H7 (cell line): Measurements from ENCODE around the gene PSMB7. TPM values are rescaled to one million over a fixed set of nuclear protein-coding genes. Genes with fewer than 3 reads are reported as not detected.

Experiments used
- DNase-seq: peaks from one replicate; pipeline ENCODE4 v3.0.0; 2012
- H3K27me3 ChIP-seq: 2 replicates; pipeline ENCODE4 v1.6.0; 2011; ENCODE audit warnings: mild to moderate bottlenecking, low read length; ENCODE audit not compliant: control insufficient read depth, insufficient read depth
- H3K36me3 ChIP-seq: replicated peaks from 2 replicates; pipeline ENCODE4 v1.5.1; 2011; ENCODE audit warnings: low read length; ENCODE audit not compliant: control insufficient read depth, insufficient read depth
- H3K4me3 ChIP-seq: 2 replicates; pipeline ENCODE4 v1.5.1; 2011; ENCODE audit warnings: low read depth, mild to moderate bottlenecking, control low read depth, low read length, moderate library complexity; ENCODE audit not compliant: insufficient read depth
- total RNA-seq: library from RNA; depleted of rRNA; stranded (reverse); fragments of >200 nt; shearing (Covaris generic); gene quantifications from 2 replicates; pipeline ENCODE4 v1.2.3, GENCODE V29; 2014; rRNA removed

The PSMB7 gene
- 185 and 231 TPM in 2 replicates for total RNA-seq

DNA sequence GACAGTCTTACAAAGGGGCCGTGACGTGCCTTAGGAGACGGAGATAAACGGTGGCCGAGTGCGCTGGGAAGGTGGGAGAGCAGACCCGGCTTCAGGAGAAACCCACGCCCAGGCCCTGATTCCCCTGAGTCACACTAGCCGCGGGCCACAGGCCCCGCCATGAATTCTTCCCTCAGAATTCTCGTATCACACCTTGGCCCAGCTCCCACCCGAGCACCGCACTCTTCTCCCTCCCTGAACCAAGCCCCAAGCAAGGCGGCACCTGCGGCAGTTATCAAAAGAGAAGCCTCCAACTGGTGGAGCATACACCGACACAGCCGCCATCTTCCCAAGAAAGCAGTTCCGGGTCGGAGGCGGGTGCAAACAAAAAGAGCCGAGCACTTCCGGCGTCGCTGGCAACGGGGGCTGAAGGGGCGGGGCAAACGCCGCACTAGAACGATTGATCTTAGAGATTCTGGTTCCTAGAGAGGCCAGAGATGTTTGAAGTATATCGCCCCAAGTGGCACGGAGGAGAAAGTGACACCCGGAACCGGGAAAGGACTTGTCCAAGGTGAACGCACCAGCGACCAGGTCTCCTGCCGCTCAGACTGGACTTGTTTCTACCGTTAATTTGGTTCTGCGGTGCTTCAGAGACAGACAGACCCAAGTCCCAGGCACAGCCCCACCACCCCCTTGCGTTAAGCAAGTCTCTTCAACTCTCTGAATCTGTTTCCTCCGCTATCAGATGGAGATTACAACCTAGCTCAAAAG, at the start of gene PSMB7:
Gene PSMB7 (minus strand): TSS at position 341 of the 750 bp plus-strand sequence. CDS start 17 bp downstream, at position 324.
- peak; percentile 91 for DNase-seq
- no peaks in the 10 kb centered on the region for H3K27me3 ChIP-seq
- H3K36me3 ChIP-seq = peaks cover 22% of the 10 kb centered on the region
- H3K4me3 ChIP-seq = peak within 1 kb of the TSS; percentile 66

DNA sequence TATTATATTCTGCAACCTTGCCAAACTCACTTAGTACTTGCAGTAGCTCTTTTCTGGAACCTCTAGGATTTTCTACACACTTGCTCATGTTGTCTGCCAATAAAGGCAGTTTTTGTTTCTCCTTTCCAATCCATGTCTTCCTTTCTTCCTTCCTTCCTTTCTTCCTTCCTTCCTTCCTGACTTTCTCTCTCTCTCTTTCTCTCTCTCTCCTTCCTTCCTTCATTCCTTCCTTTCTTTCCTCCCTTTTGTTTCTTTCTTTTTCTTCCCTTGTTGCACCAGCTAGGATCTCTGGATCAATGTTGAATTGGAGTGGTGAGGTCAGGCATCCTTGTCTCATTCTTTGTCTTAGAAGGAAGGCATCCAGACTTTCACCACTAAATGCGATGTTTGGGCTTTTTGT, 47.5 kb upstream of the PSMB7 start:
- DNase-seq = no peak
- Histone ChIP-seq H3K4me3 (no peak overlapping the region), H3K27me3 (no peaks in the 10 kb centered on the region), H3K36me3 (no peaks in the 10 kb centered on the region)

DNA sequence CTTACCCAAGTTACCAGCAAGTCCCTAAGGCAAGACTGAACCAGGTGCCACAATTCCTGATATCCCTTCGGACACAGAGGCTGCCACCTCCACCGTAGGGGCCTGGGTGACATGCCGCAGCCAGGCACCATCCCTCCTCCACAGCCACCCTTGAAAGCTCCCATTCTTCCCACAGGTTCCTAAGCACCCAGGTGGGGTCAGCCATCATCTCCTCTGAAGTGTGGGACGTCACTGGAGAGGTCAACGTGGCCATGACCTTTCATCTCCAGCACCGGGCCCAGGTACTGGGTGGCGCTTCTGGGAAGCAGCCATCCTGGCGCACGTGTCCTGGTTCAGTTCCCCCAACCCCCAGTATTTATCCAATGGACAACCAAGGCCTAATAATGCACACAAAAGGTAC, 43.2 kb upstream of the PSMB7 start:
- DNase-seq = no peak
- peaks cover 3% of the 10 kb centered on the region for H3K27me3 ChIP-seq
- H3K36me3 ChIP-seq = no peaks in the 10 kb centered on the region
- H3K4me3 ChIP-seq = no peak overlapping the region

DNA sequence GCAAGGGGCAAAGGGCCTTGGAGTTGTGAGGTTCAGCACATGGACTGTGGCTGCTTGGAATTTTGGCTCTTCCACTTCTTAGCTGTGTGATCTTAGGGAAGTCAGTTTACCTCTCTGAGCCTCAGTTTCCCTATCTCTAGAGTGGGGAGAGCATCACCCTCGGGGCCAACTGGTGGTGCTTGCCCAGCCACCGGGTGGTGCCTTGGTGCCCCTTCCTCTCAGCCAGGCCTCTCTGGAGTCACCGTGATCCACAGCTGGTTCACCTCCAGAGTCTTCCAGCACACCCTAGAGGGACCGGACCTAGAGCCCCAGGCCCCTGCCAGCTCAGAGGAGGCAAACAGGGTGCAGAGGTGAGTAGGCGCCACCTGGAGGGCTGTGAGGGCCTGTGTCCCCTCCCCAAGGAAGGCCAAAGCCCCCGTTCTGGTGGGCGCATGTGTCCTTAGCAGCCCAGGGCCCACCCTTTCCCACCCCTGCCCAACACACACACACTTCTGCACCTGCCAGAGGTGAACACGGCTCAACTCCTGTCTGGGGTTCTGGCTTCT, 42.7 kb upstream of the PSMB7 start:
- Histone ChIP-seq H3K4me3 (no peak overlapping the region), H3K36me3 (no peaks in the 10 kb centered on the region), H3K27me3 (peaks cover 8% of the 10 kb centered on the region)
- DNase-seq = peak; percentile 68

DNA sequence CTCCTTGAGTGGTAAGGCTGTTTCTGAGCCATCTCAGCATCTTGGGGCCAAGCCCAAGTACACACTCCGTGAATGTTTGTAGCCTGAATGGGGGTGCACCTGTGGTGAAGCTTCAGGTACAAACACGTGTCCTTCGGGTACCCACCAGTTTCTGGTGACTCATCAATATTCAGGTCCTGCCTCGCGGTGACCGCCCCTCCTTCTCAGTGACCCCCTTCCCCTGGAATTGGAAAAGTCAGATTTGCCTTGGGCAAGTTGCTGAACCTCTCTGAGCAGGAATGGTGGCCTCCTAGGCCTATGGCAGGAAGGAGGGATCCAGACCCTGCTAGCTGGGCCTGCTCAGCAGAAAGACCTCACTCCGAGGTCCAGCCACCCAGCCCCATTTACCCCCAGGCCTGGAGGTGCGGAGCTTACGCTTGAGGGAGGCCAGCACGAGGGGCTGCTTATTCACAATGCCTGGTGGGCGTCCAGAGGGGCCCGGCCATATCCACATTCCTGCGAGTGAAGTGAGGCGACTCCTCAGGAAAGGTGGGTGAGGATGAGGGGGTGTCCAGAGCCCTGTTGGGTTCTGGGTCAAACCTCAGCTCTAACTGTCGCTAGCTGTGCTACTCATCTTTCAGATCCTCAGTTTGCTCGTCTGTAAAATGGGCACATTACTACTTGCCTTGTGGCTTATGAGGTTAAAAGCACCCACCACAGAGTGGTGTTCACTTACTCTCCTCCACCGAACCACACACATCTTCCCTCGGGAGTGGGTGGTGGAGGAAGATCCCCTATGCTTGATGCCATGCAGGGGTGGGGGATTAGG, 42.0 kb upstream of the PSMB7 start:
- peak; percentile 46 for DNase-seq
- no peak overlapping the region for H3K4me3 ChIP-seq
- H3K27me3 ChIP-seq = peaks cover 15% of the 10 kb centered on the region
- H3K36me3 ChIP-seq = no peaks in the 10 kb centered on the region

DNA sequence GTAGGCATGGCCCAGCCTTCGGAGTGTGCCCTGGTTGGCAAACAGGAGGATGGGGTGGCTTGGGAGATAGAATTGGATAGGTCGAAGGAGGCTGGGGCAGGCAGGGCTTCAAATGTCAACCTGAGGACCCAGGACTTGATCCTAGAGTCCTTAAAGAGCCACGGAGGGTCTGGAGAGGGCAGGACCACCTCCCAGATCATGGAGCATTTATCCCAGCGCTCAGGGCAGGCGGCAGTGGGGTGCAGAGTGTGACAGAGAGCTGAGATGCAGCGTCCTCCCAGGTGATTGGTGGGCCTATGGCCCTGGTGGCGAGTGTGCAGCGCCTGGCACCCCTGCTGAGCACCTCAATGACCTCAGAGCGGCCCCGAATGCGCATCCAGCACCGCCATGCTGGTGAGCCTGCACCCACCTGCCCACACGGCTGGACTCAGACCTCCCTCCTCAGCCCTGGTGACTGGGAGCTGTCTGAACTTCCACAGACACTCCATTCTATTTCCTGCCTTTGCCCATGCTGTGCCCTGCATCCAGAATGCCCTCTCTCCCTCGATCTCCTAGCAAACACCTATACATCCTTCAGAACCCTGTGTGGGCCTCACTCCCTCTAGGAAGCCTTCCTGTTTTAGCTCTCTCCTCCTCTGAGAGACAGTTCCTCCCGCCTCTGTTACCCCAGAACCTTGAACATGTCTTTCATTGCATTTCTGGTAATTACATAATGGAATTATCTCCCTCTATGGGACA, 41.3 kb upstream of the PSMB7 start:
- DNase-seq = peak; percentile 63
- H3K27me3 ChIP-seq = peaks cover 22% of the 10 kb centered on the region
- no peaks in the 10 kb centered on the region for H3K36me3 ChIP-seq
- no peak overlapping the region for H3K4me3 ChIP-seq

DNA sequence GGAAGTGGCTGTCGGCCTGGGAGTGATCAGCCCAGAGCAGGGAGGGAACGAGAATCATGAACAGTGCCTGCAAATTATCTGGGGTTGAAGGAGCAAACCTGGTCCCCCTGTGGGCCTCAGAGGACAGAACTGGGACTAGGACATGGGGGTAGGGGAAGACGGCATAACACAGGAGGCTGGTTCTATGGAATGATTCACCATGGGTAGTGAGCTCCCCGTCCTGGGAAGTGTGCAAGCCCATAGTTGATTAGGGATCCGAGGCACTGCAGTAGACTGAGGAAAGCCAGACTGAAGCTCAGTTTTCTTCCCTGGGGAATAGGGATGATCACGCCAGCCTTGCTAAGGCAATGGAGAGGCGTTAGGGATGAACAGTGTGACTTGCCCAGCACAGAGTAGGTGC, 40.6 kb upstream of the PSMB7 start:
- Histone ChIP-seq H3K27me3 (peaks cover 29% of the 10 kb centered on the region), H3K36me3 (no peaks in the 10 kb centered on the region), H3K4me3 (no peak overlapping the region)
- DNase-seq = no peak

DNA sequence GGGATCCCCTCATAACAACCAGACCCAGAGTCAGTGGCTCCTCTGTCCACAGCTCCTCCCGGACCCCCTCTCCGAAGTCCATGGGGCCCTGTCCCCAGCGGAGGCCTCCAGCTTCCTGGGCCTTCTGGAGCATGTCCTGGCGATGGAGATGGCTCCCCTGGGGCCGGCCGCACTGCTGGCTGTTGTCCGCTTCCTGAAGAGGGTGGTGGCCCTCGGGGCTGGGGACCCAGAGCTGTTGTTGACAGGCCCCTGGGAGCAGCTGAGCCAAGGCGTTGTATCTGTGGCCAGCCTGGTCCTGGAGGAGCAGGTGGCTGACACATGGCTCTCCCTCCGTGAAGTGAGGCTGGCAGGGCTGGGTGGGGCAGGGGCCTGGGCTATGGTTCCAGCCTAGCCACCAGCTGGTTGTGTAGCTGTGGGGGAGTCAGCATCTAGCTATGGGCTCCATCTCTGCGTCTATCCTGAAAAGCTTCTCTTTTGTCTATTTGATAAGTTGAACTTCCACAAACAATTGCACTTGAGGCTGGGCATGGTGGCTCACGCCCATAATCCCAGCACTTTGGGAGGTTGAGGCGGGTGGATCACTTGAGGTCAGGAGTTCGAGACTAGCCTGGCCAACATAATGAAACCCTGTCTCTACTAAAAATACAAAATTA, 39.7 kb upstream of the PSMB7 start:
- Histone ChIP-seq H3K4me3 (no peak overlapping the region), H3K36me3 (no peaks in the 10 kb centered on the region), H3K27me3 (peaks cover 34% of the 10 kb centered on the region)
- DNase-seq = no peak

DNA sequence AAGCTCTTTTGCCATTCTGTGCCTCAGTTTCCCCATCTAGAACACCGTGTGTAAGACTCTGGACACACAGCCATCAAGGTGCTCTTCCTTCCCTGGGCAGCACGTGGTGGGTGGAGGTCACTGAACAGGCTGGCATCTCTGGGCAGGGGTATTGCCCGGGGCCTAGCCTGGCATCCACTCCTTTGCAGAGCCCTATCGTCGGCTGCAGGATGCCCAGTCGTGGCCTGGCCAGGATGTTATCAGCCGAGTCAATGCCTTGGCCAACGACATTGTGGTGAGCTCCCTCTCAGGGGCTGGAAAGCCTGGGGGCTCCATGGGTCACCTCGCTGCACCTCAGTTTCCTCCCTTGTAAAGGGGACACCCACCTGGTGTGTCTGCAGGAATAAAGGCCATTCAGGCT, 39.1 kb upstream of the PSMB7 start:
- Histone ChIP-seq H3K36me3 (no peaks in the 10 kb centered on the region), H3K4me3 (no peak overlapping the region), H3K27me3 (peaks cover 34% of the 10 kb centered on the region)
- no peak for DNase-seq

DNA sequence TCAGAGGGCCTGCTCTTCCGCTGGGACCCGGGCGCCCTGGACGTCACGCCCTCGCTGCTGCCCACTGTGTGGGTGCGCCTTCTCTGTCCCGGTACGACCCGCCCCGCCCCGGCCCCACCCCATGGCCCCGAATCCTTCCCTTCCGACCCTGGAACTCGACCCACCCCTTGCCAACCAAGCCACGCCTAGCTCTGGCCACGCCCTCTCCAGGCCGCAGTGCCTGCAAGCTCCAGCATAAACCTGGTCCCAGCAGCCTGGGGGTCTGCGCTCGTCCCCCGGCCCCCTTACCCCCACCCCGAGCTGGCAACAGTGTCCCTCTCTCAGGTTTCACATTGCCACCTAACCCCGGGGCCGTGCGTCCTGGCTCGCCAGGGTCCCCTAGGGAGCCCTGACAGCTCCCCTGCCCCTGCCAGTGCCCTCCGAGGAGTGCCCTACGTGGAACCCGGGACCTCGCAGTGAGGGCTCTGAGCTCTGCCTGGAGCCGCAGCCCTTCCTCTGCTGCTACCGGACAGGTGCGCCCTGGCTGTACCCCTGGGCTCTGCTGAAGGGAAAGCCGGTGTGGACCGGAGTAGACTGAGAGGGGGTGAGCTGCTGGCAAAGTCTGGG, 38.4 kb upstream of the PSMB7 start:
- no peaks in the 10 kb centered on the region for H3K36me3 ChIP-seq
- DNase-seq = peak; percentile 92
- H3K27me3 ChIP-seq = peaks cover 34% of the 10 kb centered on the region
- peak overlapping the region; percentile 47 for H3K4me3 ChIP-seq

DNA sequence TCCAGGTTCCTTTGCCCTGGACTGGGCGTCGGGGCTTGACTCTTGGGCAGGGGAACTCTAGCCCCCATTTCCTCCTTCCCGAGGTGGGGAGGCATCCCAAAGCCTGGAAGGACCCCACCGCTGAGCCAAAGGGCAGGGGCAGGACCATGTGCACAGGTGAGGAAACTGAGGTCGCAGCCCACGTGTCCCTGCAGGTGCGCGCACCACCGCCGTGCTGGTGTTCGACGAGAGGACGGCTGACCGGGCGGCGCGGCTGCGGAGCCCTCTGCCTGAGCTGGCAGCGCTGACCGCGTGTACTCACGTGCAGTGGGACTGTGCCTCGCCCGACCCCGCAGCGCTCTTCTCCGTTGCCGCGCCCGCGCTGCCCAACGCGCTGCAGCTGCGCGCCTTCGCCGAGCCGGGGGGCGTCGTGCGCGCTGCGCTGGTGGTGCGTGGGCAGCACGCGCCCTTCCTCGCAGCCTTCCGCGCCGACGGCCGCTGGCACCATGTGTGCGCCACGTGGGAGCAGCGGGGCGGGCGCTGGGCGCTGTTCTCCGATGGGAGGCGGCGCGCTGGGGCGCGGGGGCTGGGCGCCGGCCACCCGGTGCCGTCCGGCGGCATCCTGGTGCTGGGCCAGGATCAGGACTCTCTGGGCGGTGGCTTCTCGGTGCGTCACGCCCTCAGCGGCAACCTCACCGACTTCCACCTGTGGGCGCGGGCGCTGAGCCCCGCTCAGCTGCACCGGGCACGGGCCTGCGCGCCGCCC, 37.8 kb upstream of the PSMB7 start:
- Histone ChIP-seq H3K27me3 (peaks cover 34% of the 10 kb centered on the region), H3K36me3 (no peaks in the 10 kb centered on the region), H3K4me3 (peak overlapping the region; percentile 47)
- no peak for DNase-seq

DNA sequence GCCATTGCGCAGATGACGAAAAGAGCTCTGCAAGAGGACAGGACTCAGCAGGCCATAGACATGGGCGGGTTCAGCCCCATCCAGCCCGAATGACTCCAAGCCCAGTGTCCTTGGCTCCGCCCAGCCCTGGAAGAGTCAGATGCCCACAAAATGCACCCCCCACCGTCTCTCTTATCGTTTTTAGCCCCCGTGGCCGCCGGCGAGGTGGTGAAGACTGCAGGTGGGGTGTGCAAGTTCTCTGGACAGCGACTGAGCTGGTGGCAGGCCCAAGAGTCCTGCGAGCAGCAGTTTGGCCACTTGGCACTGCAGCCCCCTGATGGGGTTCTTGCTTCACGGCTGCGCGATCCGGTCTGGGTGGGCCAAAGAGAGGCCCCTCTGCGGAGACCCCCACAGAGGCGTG, 37.1 kb upstream of the PSMB7 start:
- peak; percentile 50 for DNase-seq
- Histone ChIP-seq H3K36me3 (no peaks in the 10 kb centered on the region), H3K27me3 (peaks cover 34% of the 10 kb centered on the region), H3K4me3 (no peak overlapping the region)

DNA sequence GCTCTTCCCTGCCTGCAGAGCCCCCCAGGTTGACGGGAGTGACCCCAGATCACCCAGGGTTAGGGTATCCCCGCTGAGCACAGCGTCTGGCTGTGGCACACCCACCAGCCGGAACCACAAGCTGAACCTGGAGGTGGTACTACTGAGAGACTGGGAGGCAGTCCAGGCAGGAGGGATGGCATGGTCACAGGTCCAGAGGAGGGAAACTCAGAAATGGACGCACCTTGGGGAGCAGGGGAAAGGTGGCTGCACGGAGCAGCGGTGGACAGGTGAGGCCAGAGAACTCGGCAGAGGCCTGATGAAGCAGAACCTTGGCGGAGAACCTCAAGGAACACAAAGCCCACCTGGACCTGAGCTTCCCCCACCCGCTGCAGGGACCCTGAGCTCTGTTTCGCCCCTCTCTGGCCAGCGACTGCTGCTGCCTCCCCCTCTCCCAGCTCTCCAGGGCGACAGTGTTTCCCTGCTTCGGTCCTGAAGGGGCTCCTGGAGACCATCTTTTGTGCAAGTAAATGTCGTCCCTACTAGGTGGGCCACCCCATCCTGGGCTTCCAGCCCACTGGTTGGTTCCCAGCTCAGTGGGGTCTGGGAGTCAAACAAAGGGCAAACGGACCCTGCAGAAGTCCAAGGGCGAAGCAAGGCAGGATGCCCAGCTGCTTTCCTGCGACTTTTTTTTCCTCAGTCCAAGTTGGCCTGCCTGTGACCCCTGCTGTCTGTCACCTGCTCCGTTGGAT, 35.9 kb upstream of the PSMB7 start:
- peaks cover 34% of the 10 kb centered on the region for H3K27me3 ChIP-seq
- peak; percentile 62 for DNase-seq
- no peaks in the 10 kb centered on the region for H3K36me3 ChIP-seq
- peak overlapping the region; percentile 41; the same call in 1 of the 2 replicates for H3K4me3 ChIP-seq
